Stomach (tissue), 4 donors: ENCODE results near the gene RPL3.

Source experiments
- CTCF ChIP-seq, 7 experiments: fragments of 450-650 bp in 4 of 7; fragments of 200-600 bp in 3 of 7; sonication (generic) in 3 of 7; IDR thresholded peaks; one replicate each; pipeline ENCODE4 v1.5.1; 2016 to 2019; ENCODE audit warnings: antibody characterized with exemption in 7 of 7, control low read depth in 2 of 7, mild to moderate bottlenecking in 1 of 7
- EP300 ChIP-seq: sonication (generic); formaldehyde crosslinking; IDR thresholded peaks from one replicate; pipeline ENCODE4 v1.6.1; 2017; ENCODE audit warnings: antibody characterized with exemption
- POLR2A ChIP-seq, 4 donors: fragments of 450-650 bp; IDR thresholded peaks; one replicate each; pipeline ENCODE4 v1.6.1; 2016; ENCODE audit warnings: antibody characterized with exemption in 4 of 4, control low read depth in 2 of 4, mild to moderate bottlenecking in 1 of 4, moderate library complexity in 1 of 4

DNA sequence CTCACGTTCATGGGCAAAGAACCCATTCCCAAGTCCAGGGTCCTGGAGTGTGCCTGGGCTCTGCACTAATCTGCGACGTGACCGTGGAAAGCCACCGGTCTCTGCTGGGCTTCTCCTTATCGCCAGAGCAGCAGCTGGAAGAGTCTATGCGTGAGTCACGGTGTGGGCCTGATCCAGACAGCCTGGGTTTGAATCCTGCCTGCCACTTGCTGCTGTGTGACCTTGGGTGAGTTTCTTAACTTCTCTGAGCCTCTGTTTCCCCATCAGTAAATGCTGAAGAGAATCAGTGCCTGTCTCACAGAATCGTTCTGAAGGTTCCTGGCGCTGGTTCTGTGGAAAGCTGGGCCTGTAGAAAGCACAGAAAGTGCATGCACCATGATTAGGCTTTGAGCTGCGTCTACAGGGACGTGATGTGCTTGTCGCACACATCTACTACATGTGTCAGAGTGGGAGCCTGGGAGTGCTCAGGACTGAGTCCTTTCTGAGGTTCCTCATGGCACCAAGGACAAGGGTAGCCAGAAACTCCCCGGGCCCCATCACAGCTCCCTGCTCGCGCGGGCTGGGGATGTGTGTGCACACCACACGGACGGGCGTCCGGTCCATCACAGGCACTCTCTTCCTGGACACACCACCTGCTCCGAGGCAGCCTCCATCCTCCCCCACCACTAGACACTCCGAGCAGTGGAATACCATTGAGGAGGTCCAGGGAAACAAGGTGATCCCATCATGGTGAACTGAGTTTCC lies 54.1 kb downstream of the RPL3 start:
- TF ChIP-seq CTCF (IDR thresholded peaks at IDR 0.05) (no peak), EP300 (no peak), POLR2A (IDR thresholded peaks at IDR 0.05) (no peak)
